Tibial nerve (tissue), 3 donors: Measurements from ENCODE around the gene FHAD1.

Source experiments
- CTCF ChIP-seq, 5 experiments: fragments of 200-600 bp in 3 of 5; fragments of 450-650 bp in 2 of 5; sonication (generic) in 3 of 5; IDR thresholded peaks; one replicate each; pipeline ENCODE4 v1.5.1; 2016 to 2019; ENCODE audit warnings: antibody characterized with exemption in 5 of 5, mild to moderate bottlenecking in 3 of 5, moderate library complexity in 2 of 5
- POLR2A ChIP-seq, 2 donors: fragments of 450-650 bp; IDR thresholded peaks; one replicate each; pipeline ENCODE4 v1.6.1; 2017; ENCODE audit warnings: antibody characterized with exemption in 2 of 2, mild to moderate bottlenecking in 2 of 2, moderate library complexity in 2 of 2

GRCh38 chr1:15409388-15410222, 162.6 kb downstream of the FHAD1 start, which contains the start of gene EFHD2:
- TF ChIP-seq CTCF (IDR thresholded peaks at IDR 0.05) (peak in 2 of 5 experiments; percentile 18 to 28), POLR2A (IDR thresholded peaks at IDR 0.05) (peak; percentile 36 to 85)
